ENCODE measurements around the gene STX19.
A peak's percentile ranks its signal among the peaks of the same experiment; 100 is the strongest.

STX19 gene

DNA sequence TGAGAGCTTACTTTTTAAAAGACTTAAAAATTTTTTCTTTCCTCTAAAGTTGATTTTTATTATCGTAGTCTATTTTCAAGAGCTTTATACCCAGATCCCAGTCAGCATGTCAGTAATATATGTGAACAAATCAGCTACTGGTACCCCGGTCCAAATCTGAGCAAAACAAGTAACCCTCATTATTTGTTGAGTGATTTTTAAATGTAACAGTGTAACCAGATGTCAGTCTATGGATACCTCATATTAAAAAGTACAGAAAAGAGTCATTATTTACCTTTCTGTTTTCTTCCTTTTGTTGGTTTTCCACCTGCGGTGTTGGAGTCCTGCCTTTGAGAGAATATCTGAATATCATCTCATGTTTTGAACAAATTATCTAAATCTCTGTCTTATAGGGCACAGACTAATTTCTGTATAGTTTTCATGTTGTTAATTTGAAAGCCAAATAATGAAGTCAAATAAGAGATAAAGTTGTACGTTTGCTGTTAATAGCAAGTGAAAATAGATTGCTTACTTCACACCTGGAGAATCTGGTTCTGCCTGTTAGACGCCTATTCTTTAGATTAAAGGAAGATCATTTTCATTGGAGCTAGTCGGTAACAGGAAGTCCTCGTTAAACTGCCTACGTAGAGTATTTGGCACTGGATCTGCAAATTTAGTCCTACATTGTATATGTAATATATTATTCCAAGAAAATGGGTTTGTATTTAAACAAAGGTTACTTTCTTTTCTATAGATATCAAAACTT is at the start of gene STX19:
TSS of gene STX19 (minus strand) at position 505 of the 745 bp plus-strand sequence. CDS start 13,328 bp downstream, outside the sequence.
- H3K4me3 ChIP-seq (ENCODE audit: low read depth, low read length): no peak within 1 kb of the TSS
- no peak for DNase-seq (ENCODE audit: low read depth, low spot score)
- POLR2A ChIA-PET: no interaction called here
- TF ChIP-seq CTCF (IDR thresholded peaks at IDR 0.05; ENCODE audit: insufficient read depth, low read length, missing control alignments): no peak
- CTCF ChIA-PET: interaction anchor here (1.0 to 2.4 kb wide), 3 partner anchors 9 to 25 kb away, joined by 3 to 10 read pairs (median 3); no protein-coding TSS in a partner anchor

DNA sequence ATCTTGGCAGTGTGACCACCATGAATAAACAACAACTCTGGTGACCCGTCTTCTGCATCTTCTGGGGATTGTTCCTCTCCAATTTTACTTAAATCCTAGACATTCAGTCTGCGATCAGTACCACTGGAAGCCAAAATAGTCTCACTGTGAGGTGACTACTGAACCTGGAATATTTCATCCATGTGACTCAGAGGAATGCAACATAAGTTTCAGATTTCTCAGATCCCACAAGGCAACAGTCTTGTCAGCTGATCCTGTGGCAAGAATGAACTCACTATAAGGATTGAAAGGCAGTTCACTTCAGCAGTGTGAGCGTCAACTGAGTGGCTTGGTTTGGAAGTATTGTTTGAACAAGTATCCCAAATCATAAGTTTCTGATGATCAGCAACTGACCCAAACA is 47.7 kb upstream of the STX19 start:
- CTCF ChIA-PET: no interaction called here
- no peak for TF ChIP-seq CTCF (IDR thresholded peaks at IDR 0.05; ENCODE audit: insufficient read depth, low read length, missing control alignments)
- POLR2A ChIA-PET: no interaction called here
- DNase-seq (ENCODE audit: low read depth, low spot score): no peak
- no peak overlapping the region for H3K4me3 ChIP-seq (ENCODE audit: low read depth, low read length)

- POLR2A ChIA-PET: no interaction called here
- no peak for TF ChIP-seq CTCF (IDR thresholded peaks at IDR 0.05; ENCODE audit: insufficient read depth, low read length, missing control alignments)
- CTCF ChIA-PET: interaction anchor here (1.5 to 9.0 kb wide), 3 partner anchors 10 to 83 kb away, joined by 4 to 216 read pairs (median 10); partner anchors contain the start of genes DHFR2 and NSUN3
- H3K4me3 ChIP-seq (ENCODE audit: low read depth, low read length): no peak overlapping the region
- no peak for DNase-seq (ENCODE audit: low read depth, low spot score)
Observed at GRCh38 chr3:94071713-94072284, 43.4 kb upstream of the STX19 start.

DNA sequence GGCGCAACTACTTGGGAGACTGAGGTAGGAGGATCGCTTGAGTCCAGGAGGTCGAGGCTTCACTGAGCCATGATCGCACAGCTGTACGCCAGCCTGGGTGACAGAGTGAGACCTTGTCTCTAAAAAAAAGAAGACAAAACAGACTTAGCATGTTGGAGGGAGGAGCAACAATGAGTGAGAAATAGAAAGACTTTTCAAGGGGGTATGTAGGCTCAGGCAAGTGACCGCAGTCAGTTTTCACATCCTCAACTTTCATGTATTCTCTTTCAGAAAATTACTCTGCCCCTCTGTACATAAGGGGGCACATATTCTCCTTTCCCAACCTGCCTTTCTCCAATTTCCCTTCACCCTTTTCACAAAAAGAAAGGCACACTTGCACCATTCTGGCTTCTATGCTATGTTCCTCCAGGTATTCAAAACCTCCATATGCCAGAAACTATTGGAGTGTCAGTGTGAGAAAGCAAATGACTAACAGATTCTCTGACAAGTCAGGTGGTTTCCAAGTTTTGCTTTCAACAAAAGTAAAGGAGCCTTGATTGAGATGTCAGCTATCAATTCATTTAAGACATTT is 42.0 kb upstream of the STX19 start:
- DNase-seq (ENCODE audit: low read depth, low spot score): no peak
- ChIA-PET CTCF (interaction anchor here (1.0 to 9.0 kb wide), 22 partner anchors 8 to 164 kb away, joined by 3 to 216 read pairs (median 6); partner anchors contain the start of genes DHFR2, NSUN3 and PROS1), POLR2A (no interaction called here)
- no peak for TF ChIP-seq CTCF (IDR thresholded peaks at IDR 0.05; ENCODE audit: insufficient read depth, low read length, missing control alignments)
- H3K4me3 ChIP-seq (ENCODE audit: low read depth, low read length): no peak overlapping the region

GRCh38 chr3:94069194-94069813 is 40.9 kb upstream of the STX19 start:
- H3K4me3 ChIP-seq (ENCODE audit: low read depth, low read length): no peak overlapping the region
- TF ChIP-seq CTCF (IDR thresholded peaks at IDR 0.05; ENCODE audit: insufficient read depth, low read length, missing control alignments): peak; percentile 5
- ChIA-PET CTCF (interaction anchor here (0.9 to 9.0 kb wide), 29 partner anchors 11 to 96 kb away, joined by 3 to 216 read pairs (median 6); partner anchors contain the start of gene PROS1), POLR2A (no interaction called here)
- no peak for DNase-seq (ENCODE audit: low read depth, low spot score)

Measured in AG04449 (cell line).